Mononuclear cell (primary cell): ENCODE data around the gene CCDC71L. TPM values are rescaled to one million over a fixed set of nuclear protein-coding genes. Genes with fewer than 3 reads are reported as not detected.
"Not testable (repeated sequence)": the region's sequence is repeated elsewhere in the genome, so short reads cannot be mapped to it uniquely, and the experiment has no call there.

Experiments used
- H3K27me3 ChIP-seq: 2 replicates; pipeline ENCODE4 v1.6.0; 2011; ENCODE audit warnings: low read length, control low read depth; ENCODE audit not compliant: insufficient read depth
- H3K4me1 ChIP-seq: 2 replicates; pipeline ENCODE4 v1.5.1; 2011; ENCODE audit warnings: mild to moderate bottlenecking, low read length, control low read depth; ENCODE audit not compliant: insufficient read depth
- H3K4me3 ChIP-seq: 2 replicates; pipeline ENCODE4 v1.5.1; 2011; ENCODE audit warnings: mild to moderate bottlenecking, low read length, moderate library complexity
- H3K9me3 ChIP-seq: 2 replicates; pipeline ENCODE4 v1.5.1; 2011; ENCODE audit warnings: low read depth, mild to moderate bottlenecking, control low read depth, low read length
- total RNA-seq: library from RNA; depleted of rRNA; stranded (reverse); fragments of >200 nt; gene quantifications from one replicate; pipeline ENCODE4 v1.2.3, GENCODE V29; 2012

CCDC71L gene
- 34.5 TPM for total RNA-seq

DNA sequence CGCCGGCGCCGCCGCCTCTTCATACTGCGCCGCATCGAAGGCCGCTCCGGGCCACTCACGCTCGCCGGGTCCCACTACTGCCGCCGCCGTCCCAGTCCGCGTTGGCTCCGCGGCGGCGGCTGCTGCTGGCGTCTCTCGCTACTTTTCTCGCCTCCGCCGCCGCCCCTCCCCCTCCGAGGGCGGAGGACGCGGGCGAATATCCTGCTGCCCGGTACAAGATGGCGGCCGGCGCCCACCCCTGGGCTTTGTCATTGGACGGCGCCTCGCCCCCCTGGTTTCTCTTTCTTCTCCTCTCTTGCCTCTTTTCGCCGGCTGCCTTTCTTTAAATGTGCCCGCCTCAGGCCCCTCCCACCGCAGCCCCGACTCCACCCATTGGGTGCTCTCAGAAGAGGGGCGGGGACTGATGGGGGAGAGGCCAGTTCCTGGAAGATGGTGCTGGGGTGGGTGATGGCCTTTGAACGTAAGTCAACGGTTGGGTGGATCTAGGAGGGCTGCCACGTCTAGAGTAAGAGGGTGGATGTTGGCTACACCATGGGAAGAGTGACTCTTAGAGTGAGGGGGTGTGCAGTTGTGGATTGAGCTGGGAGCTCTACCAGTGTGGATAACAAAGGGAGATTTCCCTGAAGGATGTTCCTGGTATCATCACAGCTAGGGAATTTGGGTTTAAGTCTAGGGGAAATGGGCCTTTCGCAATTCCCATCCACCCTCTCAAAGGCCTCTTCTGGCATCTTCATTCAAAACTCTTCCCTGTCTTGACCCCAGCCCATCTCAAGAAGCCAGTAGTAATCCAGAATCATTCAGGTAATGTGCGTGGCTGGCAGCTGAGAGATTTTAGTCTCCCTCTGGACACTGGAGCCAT, at the start of gene CCDC71L:
TSS of gene CCDC71L (minus strand) at position 297 of the 859 bp plus-strand sequence. CDS start at position 35, 262 bp downstream.
- Histone ChIP-seq H3K4me3 (peak within 1 kb of the TSS; percentile 65), H3K27me3 (no peaks in the 10 kb centered on the region), H3K9me3 (no peaks in the 10 kb centered on the region), H3K4me1 (peaks cover 15% of the 10 kb centered on the region)

DNA sequence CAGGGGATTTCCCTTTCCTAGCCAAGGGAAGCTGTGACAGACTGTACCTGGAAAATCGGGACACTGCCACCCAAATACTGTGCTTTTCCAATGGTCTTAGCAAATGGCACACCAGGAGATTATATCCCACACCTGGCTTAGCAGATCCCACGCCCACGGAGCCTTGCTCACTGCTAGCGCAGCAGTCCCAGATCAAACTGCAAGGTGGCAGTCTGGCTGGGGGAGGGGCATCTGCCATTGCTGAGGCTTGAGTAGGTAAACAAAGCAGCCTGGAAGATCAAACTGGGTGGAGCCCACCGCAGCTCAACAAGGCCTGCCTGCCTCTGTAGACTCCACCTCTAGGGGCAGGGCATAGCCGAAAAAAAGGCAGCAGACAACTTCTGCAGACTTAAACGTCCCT, 48.6 kb upstream of the CCDC71L start:
- H3K9me3 ChIP-seq, H3K4me3 ChIP-seq, H3K27me3 ChIP-seq, H3K4me1 ChIP-seq: not testable (repeated sequence)

DNA sequence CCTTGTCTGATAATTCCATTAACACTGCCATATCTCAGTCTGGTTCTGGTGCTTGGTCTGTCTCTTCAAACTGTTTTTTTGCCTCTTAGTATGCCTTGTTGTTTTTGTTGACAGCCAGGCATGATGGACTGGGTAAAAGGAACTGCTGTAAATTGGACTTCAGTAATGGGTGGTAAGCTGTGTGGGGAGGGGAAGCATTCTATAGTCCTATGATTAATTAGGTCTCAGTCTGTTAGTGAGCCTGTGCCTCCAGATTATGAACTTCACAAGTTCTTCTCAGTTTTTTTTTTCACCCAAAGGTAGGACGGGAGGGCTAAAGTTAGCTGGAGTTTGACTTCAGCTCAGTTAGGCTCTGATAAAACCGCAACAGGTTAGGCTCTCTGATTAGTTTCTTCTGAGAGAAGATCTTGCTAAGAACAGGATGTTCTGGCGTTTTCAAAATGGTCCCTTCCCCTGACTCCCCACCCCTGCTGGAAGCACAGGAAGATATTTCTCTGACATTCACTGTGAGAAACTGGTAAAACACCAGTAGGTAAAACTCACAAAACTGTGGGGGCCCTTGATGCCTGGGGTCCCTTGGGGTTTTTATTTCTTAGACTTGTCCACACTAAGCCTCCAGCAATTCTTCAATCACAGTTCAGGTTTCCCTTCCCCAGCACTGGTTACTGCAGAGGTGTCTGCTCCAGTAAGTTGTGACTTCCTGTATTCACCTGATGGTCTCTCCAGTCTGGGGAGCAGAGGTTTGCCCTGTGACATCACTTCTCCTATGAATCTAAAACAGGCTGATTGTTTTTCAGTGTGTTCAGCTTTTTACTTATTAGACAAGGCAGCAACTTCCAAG, 43.3 kb upstream of the CCDC71L start:
- H3K27me3 ChIP-seq = peaks cover 7% of the 10 kb centered on the region
- H3K4me3 ChIP-seq = no peak overlapping the region
- no peaks in the 10 kb centered on the region for H3K9me3 ChIP-seq
- H3K4me1 ChIP-seq = no peaks in the 10 kb centered on the region

DNA sequence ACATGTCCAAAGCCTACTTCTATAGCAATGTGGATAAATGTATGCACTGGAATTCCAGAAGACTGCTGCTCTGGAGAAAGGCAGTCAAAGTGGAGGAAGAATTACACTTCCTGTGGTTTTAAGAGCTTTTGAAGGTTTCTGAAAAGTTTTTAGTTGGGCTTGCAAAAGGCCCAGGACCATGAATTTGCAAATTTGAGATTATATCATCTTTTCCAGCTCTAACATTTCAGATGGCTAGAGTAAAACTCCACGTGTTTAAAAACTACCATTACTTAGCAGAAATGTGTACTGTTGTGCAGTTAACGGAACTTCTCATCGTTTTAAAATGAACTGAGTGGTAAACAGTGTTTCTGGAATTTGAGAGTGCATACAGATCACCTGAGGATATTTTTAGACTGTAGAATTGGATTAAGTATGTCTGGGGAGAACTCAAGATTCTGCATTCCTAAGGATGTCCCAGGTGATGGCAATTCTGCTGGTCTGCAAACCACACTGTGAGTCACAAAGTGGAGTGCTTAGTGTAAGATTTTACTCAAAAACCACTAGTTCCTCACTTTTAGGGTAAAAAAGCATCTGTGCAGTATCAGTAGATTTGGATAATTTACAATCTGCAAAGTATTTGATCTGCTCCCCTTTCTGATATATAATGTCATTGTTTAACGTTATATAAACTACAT, 32.9 kb upstream of the CCDC71L start:
- H3K4me1 ChIP-seq = peaks cover 10% of the 10 kb centered on the region
- no peaks in the 10 kb centered on the region for H3K27me3 ChIP-seq
- no peaks in the 10 kb centered on the region for H3K9me3 ChIP-seq
- no peak overlapping the region for H3K4me3 ChIP-seq

DNA sequence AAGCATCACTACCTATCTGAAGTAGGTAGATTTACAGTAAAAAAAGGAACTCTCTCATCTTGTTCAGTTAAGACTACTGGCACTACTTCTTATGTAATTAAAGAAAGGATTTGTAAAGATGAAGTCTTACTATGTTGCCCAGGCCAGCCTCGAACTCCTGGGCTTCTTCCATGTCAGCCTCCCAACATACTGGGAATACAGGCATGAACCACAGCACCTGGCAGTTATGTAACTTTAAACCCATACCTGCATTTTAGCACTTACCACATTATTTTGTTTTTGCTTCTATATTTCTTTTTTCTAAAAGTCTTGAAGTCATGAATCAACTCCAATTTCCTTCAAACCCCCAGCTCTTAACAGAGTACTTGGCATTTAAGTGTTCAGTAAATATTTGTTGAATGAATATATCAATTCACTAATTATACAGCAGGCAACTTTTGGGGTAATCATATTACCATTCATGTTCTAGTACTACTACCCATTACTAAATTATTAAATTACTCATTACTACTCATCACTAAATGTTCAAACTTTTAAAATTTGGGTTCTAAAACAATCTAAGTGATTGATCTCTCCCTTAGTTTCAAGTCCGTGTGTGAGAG, 31.6 kb upstream of the CCDC71L start:
- Histone ChIP-seq H3K4me3 (no peak overlapping the region), H3K27me3 (no peaks in the 10 kb centered on the region), H3K4me1 (peaks cover 10% of the 10 kb centered on the region), H3K9me3 (no peaks in the 10 kb centered on the region)

DNA sequence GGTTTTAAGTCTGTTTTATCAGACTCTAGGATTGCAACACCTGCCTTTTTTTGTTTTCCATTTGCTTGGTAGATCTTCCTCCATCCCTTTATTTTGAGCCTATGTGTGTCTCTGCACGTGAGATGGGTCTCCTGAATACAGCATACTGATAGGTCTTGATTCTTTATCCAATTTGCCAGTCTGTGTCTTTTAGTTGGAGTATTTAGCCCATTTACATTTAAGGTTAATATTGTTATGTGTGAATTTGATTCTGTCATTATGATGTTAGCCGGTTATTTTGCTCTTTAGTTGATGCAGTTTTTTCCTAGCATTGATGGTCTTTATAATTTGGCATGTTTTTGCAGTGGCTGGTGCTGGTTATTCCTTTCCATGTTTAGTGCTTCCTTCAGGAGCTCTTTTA, 27.2 kb upstream of the CCDC71L start:
- not testable (repeated sequence) for H3K4me3 ChIP-seq, H3K4me1 ChIP-seq, H3K27me3 ChIP-seq, H3K9me3 ChIP-seq

DNA sequence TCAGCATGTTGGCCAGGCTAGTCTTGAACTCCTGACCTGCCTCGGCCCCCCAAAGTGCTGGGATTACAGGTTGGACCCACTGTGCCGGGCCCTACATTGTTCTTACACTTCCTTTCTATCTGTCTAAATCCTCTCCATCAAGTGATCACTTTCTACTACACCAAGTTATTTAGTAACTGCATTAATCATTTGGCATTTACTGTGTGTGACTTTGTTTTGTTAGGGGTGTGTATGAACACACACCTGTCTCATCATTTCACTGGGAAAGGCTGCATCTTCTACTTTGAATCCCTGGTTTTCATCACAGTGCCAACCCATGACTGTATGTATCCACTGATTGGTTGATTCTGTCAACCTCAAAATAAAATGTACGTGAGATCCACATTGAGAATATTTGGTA, 23.0 kb upstream of the CCDC71L start:
- Histone ChIP-seq H3K9me3 (no peaks in the 10 kb centered on the region), H3K4me1 (peaks cover 7% of the 10 kb centered on the region), H3K4me3 (no peak overlapping the region), H3K27me3 (no peaks in the 10 kb centered on the region)

DNA sequence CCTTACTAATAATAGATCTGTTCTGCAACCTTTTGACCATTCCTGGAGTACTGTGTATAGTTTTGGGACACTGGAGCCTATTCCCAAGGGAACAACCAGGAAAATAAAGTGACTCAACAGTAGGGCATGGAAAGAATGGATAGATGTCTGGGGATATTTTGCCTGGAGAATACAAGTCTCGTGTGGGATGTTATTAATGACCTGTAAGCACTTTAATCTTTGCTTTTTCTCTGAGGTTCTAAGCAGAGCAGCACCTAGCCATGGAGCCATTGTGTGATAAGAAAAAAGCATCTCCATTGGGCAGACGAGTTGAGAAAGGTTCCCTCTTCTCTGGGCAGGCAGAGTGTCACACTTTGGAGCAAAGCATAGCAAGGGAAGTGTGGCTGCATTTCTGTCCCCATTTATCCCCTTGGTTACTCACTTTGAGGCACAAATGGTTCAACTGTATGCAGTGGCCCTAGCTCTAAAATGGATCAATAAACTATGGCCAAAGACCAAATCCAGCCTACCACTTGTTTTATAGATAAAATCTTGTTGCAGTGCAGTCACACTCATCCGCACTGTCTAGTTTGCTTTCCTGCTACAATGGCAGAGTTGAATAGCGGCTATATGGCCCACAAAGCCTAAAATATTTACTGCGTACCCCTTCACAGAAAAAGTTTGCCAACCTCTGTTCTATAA, 21.0 kb upstream of the CCDC71L start:
- peaks cover 9% of the 10 kb centered on the region for H3K4me1 ChIP-seq
- H3K9me3 ChIP-seq = no peaks in the 10 kb centered on the region
- H3K27me3 ChIP-seq = no peaks in the 10 kb centered on the region
- no peak overlapping the region for H3K4me3 ChIP-seq

DNA sequence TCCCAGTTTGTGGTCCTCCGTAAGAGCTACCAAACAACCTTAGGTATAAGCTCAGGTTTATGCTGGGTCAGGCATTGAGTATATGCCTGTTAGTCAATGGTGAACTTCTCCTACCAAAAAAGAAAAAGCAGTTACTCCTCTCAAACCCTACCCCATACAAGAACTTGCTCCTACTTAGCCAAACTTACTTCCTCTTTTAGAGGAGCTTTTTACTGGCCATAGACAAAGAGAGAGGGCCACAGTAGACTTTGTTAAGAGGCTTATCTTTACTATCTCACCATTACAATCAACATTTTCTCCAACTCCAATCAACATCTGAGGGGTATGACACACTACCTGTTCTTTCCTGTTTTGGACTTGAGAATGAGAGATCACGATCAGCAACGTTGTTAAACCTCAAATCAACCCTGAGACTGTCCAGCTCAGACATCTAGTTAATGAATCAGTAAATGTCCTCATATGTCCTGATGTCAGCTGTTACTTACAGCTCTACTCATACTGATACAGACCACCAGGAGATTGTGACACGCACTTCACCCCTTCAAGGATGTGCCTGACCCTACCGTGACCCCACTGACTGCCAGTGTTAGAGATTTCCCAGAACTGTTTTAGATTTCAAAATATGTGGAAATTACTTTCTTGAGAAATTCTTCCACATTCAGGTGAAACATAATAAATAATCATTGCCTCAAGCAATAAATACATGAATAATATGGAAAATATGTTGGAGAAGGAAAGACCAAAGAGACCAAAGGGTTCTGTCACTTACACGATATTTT, 18.4 kb upstream of the CCDC71L start:
- Histone ChIP-seq H3K27me3 (no peaks in the 10 kb centered on the region), H3K9me3 (no peaks in the 10 kb centered on the region), H3K4me3 (no peak overlapping the region), H3K4me1 (peaks cover 9% of the 10 kb centered on the region)

DNA sequence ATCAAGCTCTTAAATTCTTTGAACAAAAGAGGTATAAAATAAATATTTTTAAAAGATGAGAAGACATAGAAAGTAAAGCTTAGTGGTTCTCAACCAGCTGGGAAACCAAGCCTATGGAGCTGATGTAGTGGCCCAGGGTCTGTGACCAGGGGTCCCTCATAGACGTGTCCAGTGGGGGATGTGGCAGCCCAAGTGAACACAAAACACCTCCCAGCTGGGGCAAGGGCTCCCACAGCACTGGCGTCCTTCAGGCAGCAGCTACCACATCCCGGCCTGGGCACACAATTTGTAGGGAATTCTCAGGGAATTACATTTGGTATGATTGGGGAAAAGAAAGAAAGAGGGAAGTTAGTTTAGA, 17.8 kb upstream of the CCDC71L start:
- peaks cover 9% of the 10 kb centered on the region for H3K4me1 ChIP-seq
- no peaks in the 10 kb centered on the region for H3K9me3 ChIP-seq
- H3K4me3 ChIP-seq = no peak overlapping the region
- no peaks in the 10 kb centered on the region for H3K27me3 ChIP-seq

DNA sequence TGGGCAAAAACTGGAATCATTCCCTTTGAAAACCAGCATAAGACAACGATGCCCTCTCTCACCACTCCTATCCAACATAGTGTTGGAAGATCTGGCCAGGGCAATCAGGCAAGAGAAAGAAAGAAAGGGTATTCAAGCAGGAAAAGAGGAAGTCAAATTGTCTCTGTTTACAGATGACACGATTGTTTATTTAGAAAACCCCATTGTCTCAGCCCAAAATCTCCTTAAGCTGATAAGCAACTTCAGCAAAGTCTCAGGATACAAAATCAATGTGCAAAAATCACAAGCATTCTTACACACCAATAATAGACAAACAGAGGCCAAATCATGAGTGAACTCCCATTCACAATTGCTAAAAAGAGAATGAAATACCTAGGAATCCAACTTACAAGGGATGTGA, 15.5 kb upstream of the CCDC71L start:
- H3K9me3 ChIP-seq, H3K27me3 ChIP-seq, H3K4me3 ChIP-seq, H3K4me1 ChIP-seq: not testable (repeated sequence)

DNA sequence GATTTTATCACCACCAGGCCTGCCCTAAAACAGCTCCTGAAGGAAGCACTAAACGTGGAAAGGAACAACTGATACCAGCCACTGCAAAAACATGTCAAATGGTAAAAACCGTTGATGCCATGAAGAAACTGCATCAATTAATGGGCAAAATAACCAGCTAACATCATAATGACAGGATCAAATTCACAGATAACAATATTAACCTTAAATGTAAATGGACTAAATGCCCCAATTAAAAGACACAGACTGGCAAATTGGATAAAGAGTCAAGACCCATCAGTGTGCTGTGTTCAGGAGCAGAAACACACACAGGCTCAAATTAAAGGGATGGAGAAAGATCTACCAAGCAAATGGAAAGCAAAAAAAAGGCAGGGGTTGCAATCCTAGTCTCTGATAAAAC, 12.7 kb upstream of the CCDC71L start:
- H3K4me1 ChIP-seq, H3K4me3 ChIP-seq, H3K9me3 ChIP-seq, H3K27me3 ChIP-seq: not testable (repeated sequence)

DNA sequence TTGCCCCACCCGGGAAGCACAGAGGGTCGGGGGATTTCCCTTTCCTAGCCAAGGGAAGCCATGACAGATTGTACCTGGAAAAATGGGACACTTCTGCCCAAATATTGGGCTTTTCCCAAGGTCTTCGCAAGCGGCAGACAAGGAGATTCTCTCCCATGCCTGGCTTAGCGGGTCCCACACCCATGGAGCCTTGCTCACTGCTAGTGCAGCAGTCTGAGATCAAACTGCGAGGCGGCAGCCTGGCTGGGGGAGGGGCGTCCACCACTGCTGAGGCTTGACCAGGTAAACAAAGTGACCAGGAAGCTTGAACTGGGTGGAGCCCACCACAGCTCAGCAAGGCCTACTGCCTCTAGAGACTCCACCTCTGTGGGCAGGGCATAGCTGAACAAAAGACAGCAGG, 11.0 kb upstream of the CCDC71L start:
- not testable (repeated sequence) for H3K9me3 ChIP-seq, H3K4me3 ChIP-seq, H3K4me1 ChIP-seq, H3K27me3 ChIP-seq

DNA sequence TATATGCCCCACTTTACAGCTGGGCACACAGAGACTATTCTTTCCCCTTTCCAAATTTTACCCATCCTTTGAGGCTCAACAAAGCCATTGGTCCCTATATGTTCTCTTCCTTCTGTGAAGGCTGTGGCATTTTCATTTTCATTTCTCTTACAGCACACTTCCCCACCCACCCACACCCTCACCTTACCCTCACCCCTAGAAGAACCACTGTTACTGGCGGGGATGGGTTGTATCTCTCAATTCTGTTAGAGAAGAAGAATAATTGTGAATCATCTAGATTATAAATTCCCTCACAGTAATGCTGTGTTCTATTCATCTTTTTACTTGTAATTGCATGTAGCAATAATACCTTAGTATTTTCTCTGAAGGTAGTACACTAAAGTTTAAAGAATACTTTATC, 10.2 kb upstream of the CCDC71L start:
- H3K27me3 ChIP-seq = no peaks in the 10 kb centered on the region
- H3K9me3 ChIP-seq = no peaks in the 10 kb centered on the region

More for the DNA sequence above, 10.2 kb upstream of the CCDC71L start:
- Histone ChIP-seq H3K4me3 (no peak overlapping the region), H3K4me1 (no peaks in the 10 kb centered on the region)
